Stimulated activated CD4-positive, alpha-beta T cell treated with anti-CD3 and anti-CD28 coated beads, Interleukin-1b, Interleukin-23, amount 100 ng/mL, for 48 hours (primary cell): Measurements from ENCODE around the gene SNRPA1.

Experiments used
- DNase-seq: peaks from one replicate; pipeline ENCODE4 v3.0.0-alpha.2; 2020

Gene SNRPA1

GRCh38 chr15:101294731-101295606, at the start of gene SNRPA1:
TSS of gene SNRPA1 (minus strand) at chr15:101295248. CDS start at chr15:101295178, 70 bp downstream.
- DNase-seq, result peak; percentile 97

DNA sequence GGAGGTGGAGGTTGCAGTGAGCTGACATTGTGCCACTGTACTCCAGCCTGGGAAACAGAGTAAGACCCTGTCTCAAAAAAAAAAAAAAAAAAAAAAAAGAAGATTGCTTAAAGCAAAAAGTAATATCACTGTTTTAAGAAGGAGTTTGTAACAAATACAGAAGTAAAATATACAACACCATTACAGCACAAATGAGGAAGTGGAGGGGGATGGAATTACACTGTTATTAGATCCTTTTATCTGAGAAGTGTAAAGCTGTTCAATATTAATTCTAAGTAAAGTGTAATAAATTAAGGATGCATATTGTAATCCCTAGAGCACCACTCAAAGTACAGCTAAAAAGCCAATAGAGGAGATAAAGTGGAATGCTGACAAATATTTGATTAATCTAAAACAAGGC, 47.0 kb upstream of the SNRPA1 start:
- DNase-seq, result no peak

GRCh38 chr15:101338502-101339057, 43.5 kb upstream of the SNRPA1 start:
- DNase-seq, result no peak

DNA sequence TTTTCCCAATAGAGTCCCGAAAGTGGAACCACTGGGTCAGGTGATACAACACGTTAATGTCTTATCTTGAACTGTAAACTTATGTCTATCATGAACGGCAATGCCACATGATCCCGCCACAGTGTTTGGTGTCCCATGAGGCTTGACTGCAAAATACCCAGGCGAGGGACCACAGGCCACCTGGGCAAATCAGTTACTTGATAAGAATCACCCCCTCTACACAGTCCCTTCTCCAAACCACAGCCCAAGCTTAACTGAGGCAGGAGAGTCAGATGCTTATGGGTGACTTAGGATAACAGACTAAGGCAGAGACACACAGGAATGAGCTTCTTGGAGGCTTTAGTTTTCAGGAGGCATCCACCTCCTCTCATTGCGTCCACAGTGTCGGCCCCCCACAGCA, 42.9 kb upstream of the SNRPA1 start:
- no peak for DNase-seq

- peak; percentile 65 for DNase-seq
Measured at GRCh38 chr15:101333907-101334789, 39.1 kb upstream of the SNRPA1 start.

DNA sequence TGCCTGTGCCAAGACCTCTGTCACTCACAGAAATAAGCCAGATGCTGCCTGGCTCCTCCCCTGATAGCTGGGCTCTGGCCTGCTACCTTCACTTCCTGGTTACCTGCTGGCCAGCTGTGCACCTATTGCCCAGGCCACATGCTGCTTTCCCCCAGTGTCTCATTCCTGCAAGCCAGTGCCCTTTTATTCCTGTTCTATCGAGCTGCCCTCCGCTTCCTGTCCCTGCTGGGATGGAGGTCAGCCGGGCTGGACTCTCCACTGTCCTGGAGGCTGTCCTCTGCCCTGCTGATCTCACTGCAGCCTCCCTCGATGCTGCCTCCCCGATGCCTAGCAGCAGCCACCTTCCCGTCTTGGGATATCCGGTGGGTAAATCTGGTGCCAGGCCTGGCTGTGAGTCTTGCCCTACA, 37.0 kb upstream of the SNRPA1 start:
- DNase-seq, result no peak

DNA sequence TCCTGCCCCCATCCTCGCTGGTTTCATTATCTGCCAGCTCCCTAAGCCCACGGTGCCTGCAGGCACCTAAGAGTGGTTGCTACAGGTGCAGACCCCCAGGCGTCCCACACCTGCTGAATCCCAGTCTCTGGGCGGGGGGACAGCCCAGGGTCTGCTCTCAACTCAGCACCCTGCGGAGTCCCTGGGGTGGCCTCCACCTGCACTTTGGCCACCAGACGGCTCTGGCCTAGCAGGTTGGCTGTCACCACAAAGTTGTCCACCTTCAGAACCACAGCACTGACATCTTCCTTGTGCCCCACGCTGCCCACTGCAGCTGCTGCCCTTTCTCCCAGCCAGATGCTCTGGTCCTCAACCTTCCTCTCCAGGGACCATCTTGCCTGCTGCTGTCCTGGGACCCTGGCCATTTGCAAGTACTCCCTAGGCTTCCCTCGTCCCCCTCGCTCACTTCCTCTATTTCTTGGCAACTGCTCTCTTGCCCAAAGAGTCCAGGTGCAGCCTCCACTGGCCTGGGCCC, 34.9 kb upstream of the SNRPA1 start:
- no peak for DNase-seq

DNA sequence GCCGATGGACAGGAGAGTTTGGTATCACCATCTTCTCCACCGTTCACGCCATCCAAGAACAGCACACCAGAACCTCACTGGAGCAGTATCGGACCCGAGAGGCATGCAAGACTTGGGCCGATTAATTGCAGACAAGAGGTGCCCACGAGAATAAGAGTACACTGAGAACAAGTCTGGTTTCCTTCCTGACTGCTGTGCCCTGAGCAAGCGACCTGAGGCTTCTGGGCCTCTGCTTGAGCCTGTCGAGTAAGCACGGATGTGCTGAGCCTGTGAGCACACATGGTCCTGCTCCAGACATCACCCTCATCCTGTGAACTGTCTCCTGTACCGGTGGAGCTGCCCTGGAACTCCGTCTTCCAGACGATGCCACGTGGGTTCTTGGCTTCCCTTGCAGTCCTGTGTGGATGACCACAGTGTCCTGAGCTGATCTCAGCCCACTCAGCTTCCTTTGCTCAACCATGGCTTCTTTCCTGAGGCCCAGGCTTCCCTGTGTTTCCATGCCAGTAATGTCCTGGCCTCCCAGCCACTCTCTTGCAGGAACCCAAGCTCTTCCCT, 34.3 kb upstream of the SNRPA1 start:
- DNase-seq, result no peak

GRCh38 chr15:101328001-101328400, 33.0 kb upstream of the SNRPA1 start:
- no peak for DNase-seq

DNA sequence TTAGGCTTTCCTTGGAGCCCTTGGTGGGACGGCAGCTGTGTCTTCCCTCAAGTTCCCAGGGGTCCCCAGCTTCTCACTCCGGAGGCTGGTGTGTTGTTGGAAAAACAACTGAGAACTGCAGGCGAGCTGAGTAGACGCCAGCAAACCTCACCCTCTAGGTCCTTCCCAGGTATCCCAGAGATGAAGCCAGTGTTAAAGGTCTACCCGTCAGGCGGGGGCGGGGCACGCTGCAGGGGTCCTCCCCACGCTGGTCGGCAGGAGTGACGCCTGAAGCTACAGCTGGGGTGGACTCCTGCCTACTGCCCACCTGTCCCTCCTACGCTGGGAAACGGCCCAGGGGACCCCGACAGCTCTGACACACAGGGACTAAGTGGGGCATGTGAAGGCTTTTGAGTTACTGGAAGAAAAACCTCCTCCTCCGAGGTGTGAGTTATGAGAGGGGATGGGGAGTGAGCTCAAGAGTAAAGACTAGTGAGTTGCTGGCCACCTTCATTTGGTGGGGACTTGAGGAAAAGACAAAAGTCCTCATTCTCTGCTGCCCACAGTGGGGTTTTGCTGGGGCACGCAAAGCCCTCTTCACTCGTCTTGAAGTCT, 32.2 kb upstream of the SNRPA1 start:
- DNase-seq, result no peak

DNA sequence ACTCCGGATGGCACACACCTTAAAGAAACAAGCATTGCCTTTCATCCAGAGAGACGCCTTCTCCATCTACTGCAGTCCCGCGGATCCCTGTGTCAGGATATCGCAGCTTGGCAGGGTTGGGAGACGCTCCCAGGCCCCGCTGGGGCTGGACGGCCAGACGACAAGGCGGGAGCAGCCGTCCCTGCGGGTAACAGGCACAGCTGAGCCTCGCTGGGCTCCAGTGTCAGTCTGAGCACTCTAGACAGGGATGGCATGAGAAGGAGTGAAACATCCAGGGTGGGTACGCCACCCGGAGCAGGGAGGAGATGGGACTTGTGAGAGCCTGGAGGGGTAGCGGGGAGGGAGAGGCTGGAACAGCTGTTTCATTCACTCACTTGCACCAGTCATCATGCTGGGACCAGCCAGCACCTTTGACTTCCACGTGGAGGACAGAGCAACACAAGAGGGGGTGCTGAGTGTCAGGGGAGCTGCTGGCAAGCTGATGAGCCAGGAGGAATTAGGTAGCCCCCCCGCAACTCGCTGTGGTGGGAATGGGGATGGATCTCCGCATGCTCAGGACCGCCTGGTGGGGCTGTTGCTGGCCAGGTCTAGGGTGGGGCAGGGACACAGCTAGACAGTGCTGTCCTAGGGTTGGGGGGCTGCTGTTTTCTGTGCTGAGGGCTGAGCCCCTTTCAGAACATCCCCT, 31.6 kb upstream of the SNRPA1 start:
- DNase-seq, result no peak

GRCh38 chr15:101326026-101326315, 30.9 kb upstream of the SNRPA1 start:
- DNase-seq, result no peak

DNA sequence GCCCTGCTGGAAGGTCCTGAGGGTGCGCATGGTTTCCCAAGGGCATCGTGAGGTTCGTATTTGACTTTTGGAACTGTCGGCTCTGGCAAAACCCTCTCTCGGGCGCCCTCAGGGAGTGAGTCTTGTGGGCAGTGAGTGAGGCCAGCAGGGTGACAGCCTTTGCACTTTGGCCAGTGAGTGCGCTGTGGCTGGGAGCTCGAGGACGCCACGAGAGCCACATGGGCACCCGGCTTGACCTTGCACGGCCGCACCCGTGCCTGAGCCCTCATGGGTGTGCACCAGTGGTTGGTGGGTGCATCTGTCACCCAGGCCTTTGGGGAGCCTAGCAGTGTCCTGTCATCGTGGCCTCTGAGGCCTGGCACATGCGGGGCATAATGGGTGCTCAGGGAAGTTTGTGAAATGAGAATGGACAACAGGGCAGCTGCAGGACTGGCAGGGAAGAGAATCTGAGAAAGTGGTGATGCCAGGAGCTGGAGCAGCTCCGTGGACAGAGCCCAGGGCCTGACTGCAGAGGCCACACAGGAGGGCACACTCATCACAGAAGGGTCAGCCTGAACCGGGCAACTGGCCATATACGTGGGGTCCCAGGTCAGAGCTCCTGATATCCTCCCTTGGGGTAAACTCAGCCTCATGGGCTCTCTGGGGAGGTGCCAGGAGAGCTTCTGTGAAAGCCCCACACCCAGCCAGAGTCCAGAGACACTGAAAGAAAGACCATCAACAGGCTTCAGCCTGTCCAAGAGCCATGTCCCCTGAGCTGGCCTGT, 30.4 kb upstream of the SNRPA1 start:
- DNase-seq, result no peak

- DNase-seq, result no peak
Measured at GRCh38 chr15:101324524-101325177, 29.6 kb upstream of the SNRPA1 start.

DNA sequence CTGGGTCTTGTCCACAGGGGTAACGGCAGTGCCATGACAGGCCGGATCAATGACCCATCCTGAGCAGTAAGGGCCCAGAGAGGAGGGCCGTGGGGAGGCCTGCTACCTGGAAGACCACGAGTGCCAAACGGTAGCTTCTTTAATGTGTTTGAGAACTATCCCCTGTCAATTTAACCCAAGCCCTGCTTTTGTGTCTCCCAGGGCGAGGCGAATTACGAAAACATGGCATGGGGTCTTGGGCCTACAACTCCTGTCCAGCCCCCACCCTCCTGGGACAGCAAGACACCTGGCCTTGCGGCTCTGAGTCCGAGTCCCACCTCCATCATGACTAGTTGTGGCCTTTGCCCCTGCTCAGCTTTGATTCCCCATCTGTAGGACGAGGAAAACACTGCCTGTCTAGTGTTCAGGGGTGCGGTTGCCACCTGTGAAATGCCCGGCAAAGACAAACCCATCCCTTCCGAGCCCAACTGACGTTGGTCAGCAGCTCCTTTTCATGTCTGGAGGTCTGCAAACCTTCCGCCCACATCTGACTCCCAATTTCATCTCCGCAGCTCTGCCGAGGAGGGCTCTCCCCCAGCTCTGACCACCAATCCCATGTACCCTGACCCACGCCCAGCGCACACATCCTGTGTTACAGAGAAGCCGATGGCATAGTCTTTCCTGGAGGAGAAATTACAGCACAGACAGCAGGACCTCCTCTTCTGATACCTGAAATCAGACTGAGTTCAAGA, 28.9 kb upstream of the SNRPA1 start:
- no peak for DNase-seq

DNA sequence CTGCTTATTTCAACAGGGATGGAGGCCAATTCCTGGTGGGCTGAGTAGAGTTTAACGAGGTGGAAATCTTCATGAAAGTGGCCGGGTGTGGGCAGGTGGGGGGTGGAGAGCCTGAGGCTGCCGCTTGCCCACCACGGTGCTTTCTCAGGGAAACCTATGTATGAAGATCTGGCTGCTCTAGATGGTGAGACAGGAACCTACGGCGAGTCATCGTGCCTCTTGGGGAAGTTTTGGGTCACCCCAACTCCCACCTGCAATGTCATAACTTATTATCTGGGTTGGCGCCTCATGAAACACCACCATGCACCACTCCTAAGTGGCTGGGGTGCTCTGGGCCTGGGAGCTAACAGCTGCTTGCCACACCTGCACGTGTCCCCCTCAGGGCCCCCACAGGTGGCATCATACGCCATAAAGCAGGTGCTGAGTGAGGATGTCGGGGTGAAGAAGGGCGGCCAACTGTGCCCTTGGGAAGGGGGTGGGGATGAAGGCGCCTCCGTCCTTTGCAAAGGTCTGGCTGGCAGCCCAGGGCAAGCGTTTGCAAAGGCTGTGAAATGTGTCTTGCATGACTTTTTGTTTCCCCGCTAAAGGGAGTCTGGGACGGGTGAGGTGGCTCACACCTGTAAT, 27.9 kb upstream of the SNRPA1 start:
- DNase-seq, result no peak

GRCh38 chr15:101322016-101322695, 27.1 kb upstream of the SNRPA1 start:
- DNase-seq, result no peak

DNA sequence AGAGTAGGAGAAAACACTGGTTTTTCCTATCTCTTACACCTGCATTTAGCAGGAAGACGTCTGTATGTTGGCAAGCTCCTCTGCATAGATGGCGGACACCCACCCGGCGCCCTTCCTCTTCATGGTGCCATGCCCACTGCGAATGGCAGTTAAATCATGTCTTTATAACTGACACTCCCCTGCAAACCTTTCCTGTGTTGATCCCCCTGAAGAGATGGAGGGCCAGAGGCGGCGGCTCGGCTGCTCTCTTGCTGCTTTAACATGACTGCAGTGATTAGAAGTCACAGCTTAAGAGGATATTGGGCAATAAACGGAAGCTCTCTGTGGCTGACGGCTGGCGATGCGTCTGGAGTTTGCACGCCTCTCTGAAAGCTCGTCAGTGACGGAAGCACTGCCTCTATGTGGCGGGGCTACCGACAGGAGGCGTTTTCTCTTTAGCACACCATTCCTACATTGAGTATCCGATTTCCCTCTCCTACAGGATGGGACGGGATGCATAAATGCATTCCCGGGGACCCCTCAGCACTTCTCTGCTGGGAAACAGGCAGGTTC, 25.5 kb upstream of the SNRPA1 start:
- DNase-seq, result peak; percentile 74

DNA sequence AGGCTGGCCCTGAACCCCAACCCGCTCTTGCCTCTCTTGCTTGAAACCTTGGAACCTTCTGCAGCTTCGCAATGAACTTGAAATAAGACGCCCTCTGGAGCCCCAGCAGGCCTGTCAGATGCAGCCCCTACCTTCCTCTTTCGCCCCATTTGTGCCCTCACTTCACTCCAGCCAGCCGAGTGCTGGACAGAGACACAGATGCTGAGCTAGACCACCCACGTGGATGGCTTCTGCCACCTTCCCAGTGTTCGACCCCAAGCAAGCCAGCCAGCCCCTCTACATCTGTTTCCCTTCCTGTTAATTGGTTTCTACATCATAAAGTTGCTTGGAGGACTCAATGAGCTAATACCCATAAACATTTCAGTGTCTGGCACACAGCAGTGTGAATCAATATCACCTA, 23.8 kb upstream of the SNRPA1 start:
- DNase-seq, result no peak
